ENCODE measurements around the gene ARHGAP18. TPM values are rescaled to one million over a fixed set of nuclear protein-coding genes. Genes with fewer than 3 reads are reported as not detected.

The ARHGAP18 gene
- total and polyA plus RNA-seq, 5 donors = 3.0 to 6.5 (median 5.5) TPM

DNA sequence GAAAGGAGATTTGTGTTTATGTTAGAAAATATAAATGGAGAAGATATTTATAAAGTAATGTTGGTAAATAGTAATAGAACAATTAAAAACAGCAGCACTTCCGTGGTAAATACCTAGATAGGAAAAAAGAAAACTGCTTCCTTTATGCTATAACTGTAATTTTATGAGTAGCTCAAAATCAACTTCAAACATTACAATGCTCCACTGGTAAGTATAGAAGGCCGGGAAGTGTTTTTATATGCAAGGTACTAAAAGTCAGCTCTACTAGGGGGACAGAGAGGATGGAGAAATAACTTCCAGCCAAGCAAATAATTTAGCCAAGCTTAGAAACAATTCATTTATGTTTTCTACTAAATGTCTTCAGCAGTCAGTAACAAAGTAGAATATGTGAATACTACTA, 56.7 kb downstream of the ARHGAP18 start:
- Histone ChIP-seq H3K4me1 (ENCODE audit: control insufficient read depth, insufficient read depth, low read length) (no peaks in the 10 kb centered on the region), H3K27me3 (ENCODE audit: control insufficient read depth, insufficient read depth) (no peaks in the 10 kb centered on the region), H3K9me3 (ENCODE audit: control insufficient read depth, low read length) (no peaks in the 10 kb centered on the region), H3K4me3 (ENCODE audit: low read length) (no peak overlapping the region), H3K27ac (ENCODE audit: low read length) (no peak overlapping the region)
- ATAC-seq (no peak), DNase-seq (no peak)
- WGBS = 73% methylated on average over 2 of the region's 2 CpGs
- intact Hi-C loops (cut with DNase I) = no loop called here

DNA sequence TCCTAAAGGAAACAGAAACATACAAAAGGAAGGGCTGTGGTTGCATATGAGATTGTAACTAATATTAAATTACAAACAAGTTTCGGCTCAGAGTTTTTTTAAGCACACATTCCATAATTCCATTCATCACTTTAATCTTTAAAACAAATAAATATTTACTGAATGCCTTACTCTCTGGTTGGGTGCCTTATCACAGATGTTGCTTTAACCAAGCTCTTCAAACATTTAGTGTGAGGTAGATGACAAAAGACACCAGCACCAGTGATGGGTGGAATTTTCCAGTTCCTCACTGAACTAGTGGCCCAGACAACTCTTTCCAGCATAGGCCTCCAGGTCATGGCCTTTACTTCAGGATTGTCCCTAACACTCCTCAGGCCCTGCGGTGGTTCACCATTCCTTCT, 58.7 kb downstream of the ARHGAP18 start:
- 81% methylated on average over 2 of the region's 2 CpGs for WGBS
- Histone ChIP-seq H3K4me3 (ENCODE audit: low read length) (no peak overlapping the region), H3K27ac (ENCODE audit: low read length) (no peak overlapping the region), H3K4me1 (ENCODE audit: control insufficient read depth, insufficient read depth, low read length) (no peaks in the 10 kb centered on the region), H3K9me3 (ENCODE audit: control insufficient read depth, low read length) (no peaks in the 10 kb centered on the region), H3K27me3 (ENCODE audit: control insufficient read depth, insufficient read depth) (no peaks in the 10 kb centered on the region)
- intact Hi-C loops (cut with DNase I) = no loop called here
- no peak for DNase-seq
- ATAC-seq = no peak

DNA sequence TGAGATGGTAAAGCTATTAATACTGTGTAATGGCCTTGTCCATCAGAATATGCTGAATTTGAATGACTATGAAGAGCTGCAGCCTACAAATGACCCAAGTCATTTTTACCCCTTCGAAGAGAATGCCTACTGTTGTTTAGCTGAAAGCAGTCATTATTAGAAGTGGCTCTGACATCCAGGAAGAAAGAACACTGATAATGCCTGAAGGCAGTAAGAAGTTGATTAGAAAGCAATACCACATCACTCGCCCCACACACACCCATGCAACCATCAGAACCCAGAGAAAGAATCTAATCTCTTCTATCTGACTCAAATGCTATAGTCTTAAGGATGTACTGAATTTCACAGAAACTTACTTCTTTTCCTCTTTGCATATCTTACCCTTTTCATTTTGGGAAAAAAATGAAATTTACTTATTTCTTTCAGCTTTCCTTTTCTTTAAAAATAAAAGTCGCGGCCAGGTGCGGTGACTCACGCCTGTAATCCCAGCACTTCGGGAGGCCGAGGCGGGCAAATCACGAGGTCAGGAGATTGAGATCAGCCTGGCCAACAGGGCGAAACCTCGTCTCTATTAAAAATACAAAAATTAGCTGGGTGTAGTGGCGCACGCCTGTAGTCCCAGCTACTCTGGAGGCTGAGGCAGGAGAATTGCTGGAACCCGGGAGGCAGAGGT, 61.0 kb downstream of the ARHGAP18 start:
- Histone ChIP-seq H3K4me3 (ENCODE audit: low read length) (no peak overlapping the region), H3K27me3 (ENCODE audit: control insufficient read depth, insufficient read depth) (no peaks in the 10 kb centered on the region), H3K27ac (ENCODE audit: low read length) (no peak overlapping the region), H3K4me1 (ENCODE audit: control insufficient read depth, insufficient read depth, low read length) (peaks cover 5% of the 10 kb centered on the region), H3K9me3 (ENCODE audit: control insufficient read depth, low read length) (no peaks in the 10 kb centered on the region)
- 89% methylated on average over 15 of the region's 15 CpGs for WGBS
- ATAC-seq = no peak
- no peak for DNase-seq
- intact Hi-C loops (cut with DNase I) = no loop called here

DNA sequence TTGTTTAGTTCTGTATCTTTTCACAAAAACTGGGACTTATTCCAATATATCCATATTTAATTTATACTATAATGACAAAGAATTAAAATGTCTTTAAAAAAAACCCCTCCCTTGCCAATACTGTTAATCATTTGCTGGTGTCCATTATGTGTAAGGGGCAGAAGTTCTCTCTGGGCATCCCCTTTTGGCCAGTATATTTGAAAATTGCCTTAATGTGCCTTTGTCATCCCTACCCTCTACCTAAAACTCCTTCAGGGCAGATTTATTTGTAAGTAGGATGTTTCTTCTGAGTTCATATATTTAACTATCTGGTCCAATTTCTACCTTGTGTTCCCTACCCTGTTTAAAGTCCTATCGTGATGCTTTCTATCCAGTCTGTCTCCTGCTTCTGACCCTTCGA, 62.9 kb downstream of the ARHGAP18 start:
- intact Hi-C loops (cut with DNase I) = no loop called here
- no peaks in the 10 kb centered on the region for H3K27me3 ChIP-seq (ENCODE audit: control insufficient read depth, insufficient read depth)
- no peak overlapping the region for H3K27ac ChIP-seq (ENCODE audit: low read length)
- H3K4me1 ChIP-seq (ENCODE audit: control insufficient read depth, insufficient read depth, low read length) = peaks cover 5% of the 10 kb centered on the region
- DNase-seq (no peak), ATAC-seq (no peak)
- H3K9me3 ChIP-seq (ENCODE audit: control insufficient read depth, low read length) = no peaks in the 10 kb centered on the region
- no peak overlapping the region for H3K4me3 ChIP-seq (ENCODE audit: low read length)
- 80% methylated on average over 2 of the region's 2 CpGs for WGBS

DNA sequence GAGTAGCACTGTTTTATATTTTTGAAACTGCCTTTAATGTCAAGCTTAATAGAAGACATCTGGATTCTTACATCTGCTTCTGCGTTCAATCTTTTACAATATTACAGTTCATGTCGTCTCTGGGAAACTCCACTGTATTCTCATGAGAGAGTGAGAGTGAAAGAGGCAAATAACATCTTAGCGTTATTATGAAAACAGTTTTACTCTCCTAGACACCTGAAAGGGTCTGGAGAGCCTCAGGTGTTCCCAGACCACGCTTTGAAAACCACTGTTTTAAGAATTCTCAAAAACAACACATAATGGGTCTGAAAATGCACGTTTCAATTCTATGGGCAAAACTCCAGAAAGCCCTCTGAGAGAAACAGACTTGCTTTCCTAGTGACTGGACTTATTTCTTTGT, 63.3 kb downstream of the ARHGAP18 start:
- Histone ChIP-seq H3K27ac (ENCODE audit: low read length) (no peak overlapping the region), H3K4me3 (ENCODE audit: low read length) (peak overlapping the region; percentile 40), H3K9me3 (ENCODE audit: control insufficient read depth, low read length) (no peaks in the 10 kb centered on the region), H3K4me1 (ENCODE audit: control insufficient read depth, insufficient read depth, low read length) (peaks cover 5% of the 10 kb centered on the region), H3K27me3 (ENCODE audit: control insufficient read depth, insufficient read depth) (no peaks in the 10 kb centered on the region)
- no peak for ATAC-seq
- intact Hi-C loops (cut with DNase I) = no loop called here
- no peak for DNase-seq
- WGBS = 41% methylated on average over 5 of the region's 5 CpGs

DNA sequence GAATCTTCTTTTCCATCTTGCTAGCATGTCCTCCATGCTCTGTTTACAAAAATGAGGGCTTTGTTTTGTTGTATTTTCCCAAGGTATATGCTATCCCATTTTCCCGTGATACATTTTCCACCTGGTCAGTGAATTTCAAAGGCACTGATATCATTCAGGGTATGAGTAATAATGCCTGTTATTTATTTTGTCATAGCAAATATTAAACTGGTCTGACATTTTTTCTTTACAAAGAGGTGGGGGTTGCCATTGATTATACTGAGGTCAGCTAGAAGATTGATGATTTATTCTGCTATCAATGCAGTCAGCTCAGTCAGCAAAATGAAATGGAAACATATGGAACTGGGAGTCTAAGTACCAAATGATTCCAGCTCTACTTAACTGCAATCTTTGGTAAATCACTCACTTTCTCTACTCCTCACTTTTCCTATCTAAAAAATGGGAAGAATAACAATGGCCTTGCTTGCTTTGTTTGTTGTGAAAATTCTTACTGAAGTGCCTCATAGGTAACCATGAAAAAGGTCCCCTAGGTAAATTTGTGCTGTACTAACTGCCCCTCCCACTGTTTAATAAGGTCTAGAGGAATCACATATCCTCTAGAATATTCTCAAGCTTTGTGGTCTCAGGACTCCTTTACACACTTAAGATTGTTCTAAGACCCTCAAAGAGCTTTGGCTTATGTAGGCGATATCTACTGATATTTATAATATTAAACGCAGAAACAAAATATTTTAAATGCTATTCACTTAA, 64.0 kb downstream of the ARHGAP18 start:
- Histone ChIP-seq H3K27me3 (ENCODE audit: control insufficient read depth, insufficient read depth) (no peaks in the 10 kb centered on the region), H3K9me3 (ENCODE audit: control insufficient read depth, low read length) (no peaks in the 10 kb centered on the region), H3K27ac (ENCODE audit: low read length) (peak overlapping the region; percentile 37), H3K4me3 (ENCODE audit: low read length) (no peak overlapping the region), H3K4me1 (ENCODE audit: control insufficient read depth, insufficient read depth, low read length) (peaks cover 5% of the 10 kb centered on the region)
- WGBS = 64% methylated on average over 3 of the region's 3 CpGs
- ATAC-seq (no peak), DNase-seq (no peak)
- intact Hi-C loops (cut with DNase I) = no loop called here

DNA sequence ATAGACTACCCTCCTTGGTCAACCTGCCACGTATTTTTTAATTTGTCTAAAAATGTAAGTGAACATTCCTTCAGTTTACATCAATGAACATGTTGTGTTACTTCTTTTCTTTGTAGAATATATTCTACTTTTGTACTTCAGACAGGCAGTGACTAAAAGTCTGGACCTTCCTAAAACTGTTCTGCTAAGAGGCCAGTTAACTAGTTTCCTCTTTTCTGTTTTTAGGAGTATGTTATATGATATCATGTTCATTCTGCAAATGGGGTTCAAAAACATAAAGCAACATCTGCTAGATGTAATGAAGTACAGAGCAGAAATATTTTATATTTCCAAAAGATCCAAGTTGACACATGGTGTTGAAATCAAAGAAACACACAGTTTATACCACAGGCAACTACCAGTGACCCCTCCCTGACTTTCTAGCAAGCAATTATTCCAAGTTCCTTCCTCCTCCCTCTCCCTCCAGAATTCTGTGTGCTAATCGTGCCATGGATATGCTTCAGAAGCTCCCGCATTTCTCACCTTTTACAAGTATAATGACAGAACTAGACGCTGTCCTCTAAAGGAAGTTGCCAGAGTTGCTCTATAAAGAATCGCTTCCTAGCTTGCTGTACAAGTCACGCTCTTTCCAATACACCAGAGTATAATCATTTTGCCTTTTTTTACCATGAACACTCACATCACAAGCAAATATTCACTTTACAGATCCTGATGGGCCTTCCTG, 64.7 kb downstream of the ARHGAP18 start:
- peak; percentile 42 to 51 for ATAC-seq

DNA sequence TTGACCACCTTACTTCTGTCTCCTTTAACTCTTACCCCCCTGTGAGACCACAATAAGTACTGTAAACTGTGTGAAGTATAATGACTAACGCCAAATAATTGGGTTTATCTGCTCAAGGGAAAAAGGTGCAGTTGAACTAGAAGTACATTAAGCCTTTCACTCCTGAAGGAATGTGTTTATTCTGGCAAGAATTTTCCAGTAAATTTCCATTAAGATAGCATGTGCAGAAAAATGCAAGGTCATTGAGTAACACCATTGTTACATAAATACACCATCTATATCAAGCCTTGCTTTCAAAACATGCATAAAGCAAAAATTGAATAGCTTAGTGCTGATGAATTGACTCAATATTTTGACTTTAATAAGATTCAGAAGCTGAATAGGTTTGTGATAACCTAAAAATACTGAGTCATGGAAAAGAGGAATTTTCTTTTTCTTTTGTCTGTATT, 65.4 kb downstream of the ARHGAP18 start:
- intact Hi-C loops (cut with DNase I) = no loop called here
- Histone ChIP-seq H3K27ac (ENCODE audit: low read length) (no peak overlapping the region), H3K9me3 (ENCODE audit: control insufficient read depth, low read length) (no peaks in the 10 kb centered on the region), H3K4me1 (ENCODE audit: control insufficient read depth, insufficient read depth, low read length) (peaks cover 5% of the 10 kb centered on the region), H3K4me3 (ENCODE audit: low read length) (no peak overlapping the region), H3K27me3 (ENCODE audit: control insufficient read depth, insufficient read depth) (no peaks in the 10 kb centered on the region)
- ATAC-seq (peak in 1 of 2 donors; percentile 58), DNase-seq (no peak)
- 42% methylated on average over 1 of the region's 1 CpG for WGBS

More for the DNA sequence above, 64.7 kb downstream of the ARHGAP18 start:
- WGBS = 49% methylated on average over 6 of the region's 6 CpGs
- no peak for DNase-seq
- intact Hi-C loops (cut with DNase I) = no loop called here
- Histone ChIP-seq H3K27ac (ENCODE audit: low read length) (peak overlapping the region; percentile 37), H3K4me3 (ENCODE audit: low read length) (no peak overlapping the region), H3K4me1 (ENCODE audit: control insufficient read depth, insufficient read depth, low read length) (peaks cover 5% of the 10 kb centered on the region), H3K27me3 (ENCODE audit: control insufficient read depth, insufficient read depth) (no peaks in the 10 kb centered on the region), H3K9me3 (ENCODE audit: control insufficient read depth, low read length) (no peaks in the 10 kb centered on the region)

DNA sequence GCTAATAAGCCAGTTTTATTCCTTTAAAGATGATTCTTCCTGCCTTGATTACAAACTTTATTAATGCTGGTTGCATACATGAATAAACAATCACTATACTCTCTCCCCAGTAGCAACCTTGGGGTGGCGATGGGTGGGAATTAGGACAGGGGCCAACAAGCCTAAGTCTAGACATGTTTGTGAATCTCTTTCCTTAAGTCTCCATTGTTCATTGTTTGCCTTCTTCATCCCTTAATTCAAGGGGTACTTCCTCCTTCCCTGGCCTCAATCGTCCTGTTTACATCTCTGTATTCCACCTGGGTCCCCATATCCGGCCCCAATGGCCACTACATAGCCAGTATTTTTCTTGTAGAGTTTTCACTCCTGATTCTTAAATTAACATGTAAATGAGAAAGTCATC, 66.0 kb downstream of the ARHGAP18 start:
- DNase-seq (no peak), ATAC-seq (no peak)
- H3K4me1 ChIP-seq (ENCODE audit: control insufficient read depth, insufficient read depth, low read length) = peaks cover 5% of the 10 kb centered on the region
- no peak overlapping the region for H3K4me3 ChIP-seq (ENCODE audit: low read length)
- H3K27ac ChIP-seq (ENCODE audit: low read length) = peak overlapping the region; percentile 68
- intact Hi-C loops (cut with DNase I) = no loop called here
- 76% methylated on average over 3 of the region's 3 CpGs for WGBS
- H3K27me3 ChIP-seq (ENCODE audit: control insufficient read depth, insufficient read depth) = no peaks in the 10 kb centered on the region
- H3K9me3 ChIP-seq (ENCODE audit: control insufficient read depth, low read length) = no peaks in the 10 kb centered on the region

DNA sequence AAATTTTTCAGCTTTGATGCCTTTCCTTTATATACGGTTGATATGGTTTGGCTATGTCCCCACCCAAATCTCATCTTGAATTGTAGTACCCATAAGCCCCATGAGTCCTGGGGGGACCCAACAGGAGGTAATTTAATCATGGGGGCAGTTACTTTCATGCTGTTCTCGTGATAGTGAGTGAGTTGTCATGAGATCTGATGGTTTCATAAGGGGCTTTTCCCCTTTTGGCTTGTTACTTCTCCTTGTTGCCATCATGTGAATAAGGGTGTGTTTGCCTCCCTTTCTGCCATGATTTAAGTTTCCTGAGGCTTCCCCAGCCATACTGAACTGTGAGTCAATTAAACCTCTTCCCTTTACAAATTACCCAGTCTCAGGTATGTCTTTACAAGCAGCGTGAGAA, 66.8 kb downstream of the ARHGAP18 start:
- no peak overlapping the region for H3K4me3 ChIP-seq (ENCODE audit: low read length)
- no peak for DNase-seq
- ATAC-seq = no peak
- peak overlapping the region; percentile 27 for H3K27ac ChIP-seq (ENCODE audit: low read length)
- H3K9me3 ChIP-seq (ENCODE audit: control insufficient read depth, low read length) = no peaks in the 10 kb centered on the region
- intact Hi-C loops (cut with DNase I) = no loop called here
- peaks cover 5% of the 10 kb centered on the region for H3K4me1 ChIP-seq (ENCODE audit: control insufficient read depth, insufficient read depth, low read length)
- 84% methylated on average over 3 of the region's 3 CpGs for WGBS
- no peaks in the 10 kb centered on the region for H3K27me3 ChIP-seq (ENCODE audit: control insufficient read depth, insufficient read depth)

DNA sequence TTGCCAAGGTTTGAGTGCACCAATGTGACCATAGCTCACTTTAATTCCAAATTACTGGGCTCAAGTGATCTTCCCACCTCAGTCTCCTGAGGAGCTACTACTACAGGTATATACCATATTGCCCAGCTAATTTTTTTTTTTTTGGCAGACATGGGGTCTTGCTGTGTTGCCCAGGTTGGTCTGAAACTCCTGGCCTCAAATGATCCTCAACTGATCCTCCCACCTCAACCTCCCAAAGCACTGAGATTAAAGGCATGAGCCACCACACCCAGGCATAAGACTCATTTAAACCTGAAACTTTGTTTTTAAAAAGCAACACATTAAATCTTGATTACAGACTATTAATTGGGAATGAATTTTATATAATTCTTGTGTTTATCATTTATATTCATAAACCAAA, 67.7 kb downstream of the ARHGAP18 start:
- Histone ChIP-seq H3K27me3 (ENCODE audit: control insufficient read depth, insufficient read depth) (no peaks in the 10 kb centered on the region), H3K4me3 (ENCODE audit: low read length) (no peak overlapping the region), H3K27ac (ENCODE audit: low read length) (no peak overlapping the region), H3K4me1 (ENCODE audit: control insufficient read depth, insufficient read depth, low read length) (peaks cover 5% of the 10 kb centered on the region), H3K9me3 (ENCODE audit: control insufficient read depth, low read length) (no peaks in the 10 kb centered on the region)
- no peak for DNase-seq
- ATAC-seq = no peak
- intact Hi-C loops (cut with DNase I) = no loop called here
